ENCODE measurements around the gene TLDC2.
"Not testable (repeated sequence)": the region's sequence is repeated elsewhere in the genome, so short reads cannot be mapped to it uniquely, and the experiment has no call there.

GRCh38 chr20:36933571-36933970 lies 57.6 kb downstream of the TLDC2 start:
- TF ChIP-seq POLR2A, CTCF (IDR thresholded peaks at IDR 0.05): not testable (repeated sequence)

Data from uterus (tissue), 2 donors.